Activated effector memory CD4-positive, alpha-beta T cell treated with anti-CD3 and anti-CD28 coated beads, Interleukin-2, amount 50 U/mL, for 16 hours (primary cell): Measurements from ENCODE around the gene PRR14L.
"Not testable (repeated sequence)": the region's sequence is repeated elsewhere in the genome, so short reads cannot be mapped to it uniquely, and the experiment has no call there.

Experiments used
- DNase-seq: peaks from one replicate; pipeline ENCODE4 v3.0.0-alpha.2; 2020

The PRR14L gene

DNA sequence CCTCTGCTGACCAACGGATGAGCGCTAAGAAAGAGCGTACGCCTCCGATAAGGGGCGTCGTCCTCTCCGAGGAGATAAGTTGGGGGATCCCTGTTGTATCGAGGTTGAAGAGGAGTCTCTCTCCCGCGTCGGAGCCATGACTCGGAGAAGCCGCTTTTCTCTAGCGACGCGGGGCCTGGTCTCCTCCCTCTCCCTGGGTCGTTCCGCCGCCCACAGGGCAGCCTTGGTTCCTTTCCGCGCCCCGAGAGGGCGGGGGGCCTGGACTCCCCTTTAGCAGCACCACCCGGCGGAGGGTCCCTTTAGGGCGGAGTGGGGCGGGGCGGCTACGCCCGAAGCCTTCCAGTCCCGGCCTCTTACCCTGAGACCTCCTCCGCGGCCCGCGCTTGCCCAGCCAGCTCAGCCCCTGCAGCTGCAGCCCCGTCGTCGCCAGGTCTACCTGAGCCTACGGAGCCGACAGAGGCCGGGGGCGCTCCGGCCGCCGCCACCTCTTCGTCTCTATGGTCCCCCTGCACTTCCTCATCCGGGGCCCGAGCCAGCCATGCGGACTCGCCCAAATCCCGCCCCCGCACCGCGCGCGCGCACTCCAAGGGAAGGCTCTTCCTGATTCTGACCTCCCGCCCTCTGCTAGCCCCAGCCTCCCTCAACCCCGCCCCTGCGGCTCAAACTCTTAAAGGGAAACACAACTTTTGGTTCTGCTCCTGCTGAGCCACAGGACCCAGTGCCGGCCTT, at the start of gene PRR14L:
PRR14L (minus strand) TSS at position 497 of the 729 bp plus-strand sequence. CDS start 11,272 bp downstream, outside the sequence.
- peak; percentile 100 for DNase-seq

DNA sequence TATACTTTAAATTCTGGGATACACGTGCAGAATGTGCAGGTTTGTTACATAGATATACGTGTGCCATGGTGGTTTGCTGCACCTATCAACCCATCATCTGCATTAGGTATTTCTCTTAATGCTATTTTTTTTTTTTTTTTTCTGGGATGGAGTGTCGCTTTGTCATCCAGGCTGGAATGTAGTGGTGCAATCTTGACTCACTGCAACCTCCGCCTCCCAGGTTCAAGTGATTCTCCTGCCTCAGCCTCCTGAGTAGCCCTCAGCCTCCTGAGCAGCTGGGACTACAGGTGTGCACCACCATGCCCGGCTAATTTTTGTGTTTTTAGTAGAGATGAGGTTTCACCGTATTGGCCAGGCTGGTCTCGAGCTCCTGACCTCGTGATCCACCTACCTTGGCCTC, 49.4 kb upstream of the PRR14L start:
- DNase-seq = not testable (repeated sequence)

- no peak for DNase-seq
These were observed 40.3 kb upstream of the PRR14L start for GRCh38 chr22:31790240-31790639.

- DNase-seq = no peak
These were observed 39.9 kb upstream of the PRR14L start for GRCh38 chr22:31789803-31790202.

GRCh38 chr22:31776231-31776630, 26.3 kb upstream of the PRR14L start:
- no peak for DNase-seq

DNA sequence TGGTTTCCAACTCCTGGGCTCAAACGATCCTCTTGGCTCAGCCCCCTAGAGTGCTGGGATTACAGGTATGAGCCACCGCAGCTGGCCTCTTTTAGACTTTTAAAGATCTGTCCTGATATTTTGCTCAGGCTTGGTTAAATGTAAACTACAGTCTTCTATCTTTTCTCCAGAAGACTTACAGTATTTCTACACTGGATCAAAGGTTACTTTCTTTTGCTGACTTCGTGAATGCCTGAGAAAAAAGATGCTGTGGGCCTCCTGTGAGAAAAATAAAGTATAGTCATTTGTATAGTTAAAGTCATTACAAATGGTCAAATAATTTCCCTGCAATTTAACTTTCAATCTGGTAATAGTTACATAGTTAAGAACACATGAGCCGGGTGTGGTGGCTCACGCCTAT, 23.5 kb upstream of the PRR14L start:
- no peak for DNase-seq

DNA sequence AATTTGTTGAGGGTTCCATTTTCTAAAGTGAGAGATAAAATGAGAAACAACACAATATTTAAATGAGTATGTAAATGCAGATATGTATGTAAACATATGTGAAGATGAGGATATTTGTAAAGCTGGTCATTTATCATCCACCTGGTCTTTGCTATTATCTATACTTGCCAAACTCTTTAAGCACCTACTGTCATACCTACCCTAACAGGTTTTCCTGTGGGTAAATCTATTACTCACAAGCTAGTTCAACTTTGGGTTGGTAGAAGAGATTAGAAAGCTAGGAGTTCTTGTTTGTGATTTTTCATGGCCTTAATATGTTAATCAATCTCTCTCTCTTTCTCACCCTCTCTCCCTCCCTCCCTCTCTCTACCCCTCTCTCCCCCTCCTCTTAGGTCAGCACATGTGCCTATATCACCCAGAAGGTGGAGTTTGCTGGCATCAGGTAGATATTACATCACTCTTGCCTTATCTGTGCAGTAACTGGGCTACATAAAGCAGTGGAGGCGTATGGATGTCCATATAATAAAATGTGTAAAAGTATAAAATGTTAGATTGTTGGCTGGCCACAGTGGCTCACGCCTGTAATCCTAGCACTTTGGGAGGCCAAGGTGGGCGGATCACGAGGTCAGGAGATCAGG, 18.6 kb upstream of the PRR14L start:
- DNase-seq = no peak

- DNase-seq = no peak
These were observed 14.9 kb upstream of the PRR14L start for GRCh38 chr22:31764785-31765184.

DNA sequence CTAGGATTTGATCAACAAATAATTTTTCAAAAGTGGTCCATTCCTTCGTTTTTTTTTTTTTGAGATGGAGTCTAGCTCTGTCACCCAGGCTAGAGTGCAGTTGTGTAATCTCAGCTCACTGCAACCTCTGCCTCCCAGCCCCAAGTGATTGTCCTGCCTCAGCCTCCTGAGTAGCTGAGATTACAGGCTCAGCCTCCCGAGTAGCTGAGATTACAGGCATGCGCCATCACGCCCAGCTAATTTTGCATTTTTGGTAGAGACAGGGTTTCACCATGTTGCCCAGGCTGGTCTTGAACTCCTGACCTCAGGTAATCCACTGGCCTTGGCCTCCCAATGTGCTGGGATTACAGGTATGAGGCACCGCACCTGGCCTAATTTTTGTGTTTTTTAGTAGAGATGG, 8.9 kb upstream of the PRR14L start:
- DNase-seq = not testable (repeated sequence)

DNA sequence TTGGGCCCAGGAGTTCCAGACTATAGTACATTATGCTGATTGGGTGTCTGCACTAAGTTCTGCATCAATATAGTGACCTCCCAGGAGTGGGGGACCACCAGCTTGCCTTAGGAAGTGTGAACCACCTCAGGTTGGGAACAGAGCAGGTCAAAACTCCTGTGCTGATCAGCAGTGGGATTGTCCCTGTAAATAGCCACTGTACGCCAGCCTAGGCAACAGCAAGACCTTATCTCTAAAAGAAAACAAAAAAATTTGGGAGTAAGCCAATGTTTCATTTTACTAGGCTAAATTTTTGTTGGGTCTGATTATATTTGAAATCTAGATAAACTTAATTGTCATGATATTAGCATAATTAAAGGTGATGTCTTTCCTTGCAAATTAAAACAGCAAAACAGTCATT, 7.3 kb upstream of the PRR14L start:
- DNase-seq = no peak

GRCh38 chr22:31754813-31755212, 4.9 kb upstream of the PRR14L start:
- no peak for DNase-seq

GRCh38 chr22:31753634-31754501, 3.9 kb upstream of the PRR14L start, which contains the start of gene DEPDC5:
Gene DEPDC5 (plus strand): TSS chr22:31754019. CDS start chr22:31754922, 903 bp downstream.
- DNase-seq = peak; percentile 99

- DNase-seq = peak; percentile 65
These were observed 3.2 kb upstream of the PRR14L start for GRCh38 chr22:31753005-31753633.

DNA sequence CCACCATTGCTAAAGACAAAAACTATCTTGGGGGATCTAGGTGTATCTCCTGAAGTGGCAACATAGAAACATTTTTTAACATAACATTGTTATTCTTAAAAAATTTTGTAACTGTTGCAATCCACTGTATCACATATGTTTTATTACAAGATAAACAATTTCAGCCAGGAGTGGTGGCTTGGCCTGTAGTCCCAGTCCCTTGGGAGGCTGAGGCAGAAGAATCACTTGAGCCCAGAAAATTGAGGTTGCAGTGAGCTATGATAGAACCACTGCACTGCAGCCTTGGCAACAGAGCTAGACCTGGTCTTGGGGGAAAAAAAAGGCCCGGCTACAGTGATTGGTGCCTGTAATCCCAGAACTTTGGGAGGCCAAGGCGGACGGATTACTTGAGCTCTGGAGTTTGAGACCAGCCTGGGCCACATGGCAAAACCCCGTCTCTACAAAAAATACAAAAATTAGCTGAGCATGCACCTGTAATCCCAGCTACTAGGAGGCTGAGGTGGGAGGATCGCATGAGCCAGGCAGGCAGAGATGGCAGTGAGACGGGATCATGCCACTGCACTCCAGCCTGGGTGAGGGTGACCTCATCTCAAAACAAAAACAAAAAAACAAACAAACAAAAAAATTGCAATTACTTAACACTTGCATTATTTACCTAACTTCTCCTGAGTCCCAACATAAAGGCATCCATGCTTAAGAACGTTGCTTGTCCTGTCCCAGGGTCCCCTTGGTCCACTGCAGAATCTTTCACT, 2.3 kb upstream of the PRR14L start:
- DNase-seq = no peak

DNA sequence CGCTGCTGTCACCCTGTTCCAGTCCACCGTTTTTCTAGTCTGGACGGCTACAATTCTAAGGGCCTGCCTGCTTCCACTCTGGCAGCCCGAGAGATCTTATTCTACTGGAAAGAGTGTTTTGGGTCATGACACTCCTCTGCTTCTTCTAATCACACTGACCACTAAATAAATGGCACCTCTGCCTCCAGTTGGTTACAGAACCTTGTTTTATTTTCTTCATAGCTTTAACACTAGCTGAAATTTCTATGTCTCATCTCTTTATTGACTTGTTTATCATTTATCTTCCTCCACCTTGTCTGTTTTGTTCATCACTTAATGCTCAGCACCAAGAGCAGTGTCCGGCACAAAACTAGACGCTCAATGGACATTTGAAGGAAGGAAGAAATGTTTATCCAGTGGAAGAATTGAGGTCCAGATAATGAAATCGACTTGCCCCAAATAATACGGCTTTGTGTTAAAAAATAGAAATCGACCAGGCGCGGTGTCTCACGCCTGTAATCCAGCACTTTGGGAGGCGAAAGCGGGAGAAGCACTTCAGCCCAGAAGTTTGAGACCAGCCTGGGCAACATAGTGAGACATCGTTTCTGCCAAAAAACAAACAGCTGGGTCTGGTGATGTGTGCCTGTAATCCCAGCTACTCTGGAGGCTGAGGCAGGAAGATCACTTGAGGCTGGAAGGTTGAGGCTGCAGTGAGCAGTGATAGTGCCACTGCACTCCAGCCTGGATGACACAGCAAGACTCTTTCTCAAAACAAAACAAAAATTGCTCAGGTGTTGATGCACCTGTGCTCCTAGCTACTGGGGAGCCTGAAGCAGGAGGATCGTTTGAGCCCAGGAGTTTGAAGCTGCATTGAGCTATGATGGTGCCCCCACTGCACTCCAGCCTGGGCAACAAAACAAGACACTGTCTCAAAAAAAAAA, 693 bp upstream of the PRR14L start:
- DNase-seq = no peak

GRCh38 chr22:31748490-31748889, 1.4 kb downstream of the PRR14L start:
- no peak for DNase-seq

DNA sequence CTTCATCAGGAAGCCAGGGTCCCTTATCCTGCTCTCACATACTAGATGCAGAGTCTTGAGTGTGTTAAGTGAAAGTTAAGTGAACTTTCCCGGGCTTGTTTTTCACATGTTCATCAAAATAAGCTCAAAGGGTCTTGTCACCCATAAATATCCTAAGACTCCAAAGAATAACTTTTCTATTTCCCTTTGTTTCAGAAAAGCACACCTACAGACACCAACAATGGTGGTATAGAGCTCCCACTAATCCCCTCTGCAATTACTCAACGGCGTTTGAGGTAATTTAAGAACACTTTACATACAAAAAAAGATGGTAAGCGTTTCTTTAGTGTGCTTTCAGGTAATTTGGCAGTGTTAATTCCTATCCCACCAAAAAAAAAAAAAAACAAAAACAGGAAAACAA, 2.5 kb downstream of the PRR14L start:
- DNase-seq = no peak

- DNase-seq = no peak
These were observed 6.1 kb downstream of the PRR14L start for GRCh38 chr22:31743871-31744270.

GRCh38 chr22:31742682-31743081, 7.2 kb downstream of the PRR14L start:
- DNase-seq = no peak

- DNase-seq = no peak
These were observed 7.8 kb downstream of the PRR14L start for GRCh38 chr22:31742115-31742514.

DNA sequence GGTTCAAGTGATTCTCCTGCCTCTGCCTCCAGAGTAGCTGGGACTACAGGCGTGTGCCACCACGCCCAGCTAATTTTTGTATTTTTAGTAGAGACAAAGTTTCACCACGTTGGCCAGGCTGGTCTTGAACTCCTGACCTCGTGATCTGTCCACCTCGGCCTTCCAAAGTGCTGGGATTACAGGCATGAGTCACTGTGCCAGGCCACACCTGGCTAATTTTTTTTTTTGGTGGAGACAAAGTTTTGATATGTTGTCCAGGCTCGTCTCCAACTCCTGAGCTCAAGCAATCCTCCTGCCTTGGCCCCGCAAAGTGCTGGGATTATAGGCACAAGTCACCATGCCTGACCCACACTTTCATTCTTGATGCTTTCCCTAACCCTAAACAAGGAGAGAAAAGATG, 9.6 kb downstream of the PRR14L start:
- not testable (repeated sequence) for DNase-seq
